GM19467 (cell line): Measurements from ENCODE around the gene PDPK1.

Experiments used
- ATAC-seq: cut with Tn5 transposase; IDR thresholded peaks from one replicate; pipeline ENCODE4 v1.9.1; 2021; ENCODE audit warnings: mild to moderate bottlenecking, moderate library complexity; ENCODE audit not compliant: unreplicated experiment

Gene PDPK1

GRCh38 chr16:2537451-2538379 lies at the start of gene PDPK1:
Gene PDPK1, plus strand, starts transcription at chr16:2538021. Its CDS starts 92 bp downstream, at chr16:2538113.
- ATAC-seq = peak; percentile 73

GRCh38 chr16:2489581-2489980 lies 48.2 kb upstream of the PDPK1 start:
- no peak for ATAC-seq

- no peak for ATAC-seq
Observed at GRCh38 chr16:2490190-2491105, 47.4 kb upstream of the PDPK1 start.

- ATAC-seq = no peak
Observed at GRCh38 chr16:2492292-2492691, 45.5 kb upstream of the PDPK1 start.

- no peak for ATAC-seq
Observed at GRCh38 chr16:2493605-2494004, 44.2 kb upstream of the PDPK1 start.

- ATAC-seq = no peak
Observed at GRCh38 chr16:2494616-2495015, 43.2 kb upstream of the PDPK1 start.

- ATAC-seq = no peak
Observed at GRCh38 chr16:2495041-2495440, 42.8 kb upstream of the PDPK1 start.

- ATAC-seq = no peak
Observed at GRCh38 chr16:2496223-2497115, 41.4 kb upstream of the PDPK1 start.

GRCh38 chr16:2497116-2497630 lies 40.6 kb upstream of the PDPK1 start:
- no peak for ATAC-seq

- no peak for ATAC-seq
Observed at GRCh38 chr16:2497695-2498484, 39.9 kb upstream of the PDPK1 start.

- no peak for ATAC-seq
Observed at GRCh38 chr16:2498531-2499253, 39.1 kb upstream of the PDPK1 start.

- ATAC-seq = no peak
Observed at GRCh38 chr16:2499454-2499853, 38.4 kb upstream of the PDPK1 start.

- ATAC-seq = no peak
Observed at GRCh38 chr16:2499890-2500429, 37.9 kb upstream of the PDPK1 start.

- ATAC-seq = no peak
Observed at GRCh38 chr16:2500430-2500917, 37.3 kb upstream of the PDPK1 start.

- no peak for ATAC-seq
Observed at GRCh38 chr16:2500918-2501750, 36.7 kb upstream of the PDPK1 start.

- no peak for ATAC-seq
Observed at GRCh38 chr16:2501946-2502895, 35.6 kb upstream of the PDPK1 start.
